Liver (tissue), 3 donors: Measurements from ENCODE around the gene ALK.

Experiments used
- CTCF ChIP-seq: fragments of 150-350 bp; IDR thresholded peaks from 2 replicates; pipeline ENCODE4 v1.5.1; 2017; ENCODE audit warnings: improper control_type of control experiment, low read depth, low read length; ENCODE audit not compliant: missing input control
- EGR1 ChIP-seq, 2 donors: IDR thresholded peaks; 2 replicates each; pipeline ENCODE4 v1.6.1; 2016 to 2018; ENCODE audit warnings: antibody characterized with exemption in 2 of 2, low read depth in 2 of 2
- RAD21 ChIP-seq, 2 donors: IDR thresholded peaks; 2 replicates each; pipeline ENCODE4 v1.6.1; 2016; ENCODE audit warnings: antibody characterized with exemption in 2 of 2, mild to moderate bottlenecking in 2 of 2
- YY1 ChIP-seq: IDR thresholded peaks from 2 replicates; pipeline ENCODE4 v1.6.1; 2016; ENCODE audit warnings: antibody characterized with exemption, mild to moderate bottlenecking
- donor health status: healthy.
- donor health status: healthy.

DNA sequence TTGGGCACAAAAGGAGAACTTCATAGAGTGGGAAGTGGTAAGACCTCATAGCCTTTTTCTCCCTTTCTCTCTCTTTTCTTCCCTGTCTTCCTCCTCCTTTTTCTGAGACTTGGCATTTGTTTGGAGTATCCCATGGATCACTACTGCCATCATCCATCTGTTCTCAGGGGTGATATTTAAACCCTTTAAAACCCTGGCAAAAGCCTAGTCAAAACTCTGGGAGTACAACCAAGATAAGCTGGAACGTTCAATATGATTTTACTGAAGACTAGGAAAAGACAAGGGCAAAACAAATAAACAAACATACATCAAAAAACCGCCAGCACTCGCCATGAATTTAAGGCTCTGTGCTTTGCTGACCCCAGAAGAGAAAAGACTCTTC, 552.7 kb downstream of the ALK start:
- TF ChIP-seq CTCF (no peak), EGR1 (IDR thresholded peaks at IDR 0.05; ENCODE audit: low read depth in 2 of 2) (no peak), YY1 (no peak), RAD21 (IDR thresholded peaks at IDR 0.05) (no peak)
